WTC11 (cell line): ENCODE measurements around the gene ZGLP1. TPM values are rescaled to one million over a fixed set of nuclear protein-coding genes. Genes with fewer than 3 reads are reported as not detected.

Experiments used
- AFF4 ChIP-seq: sonication (generic); formaldehyde crosslinking; IDR thresholded peaks from 2 replicates; pipeline ENCODE4 v1.8.1; 2023; ENCODE audit warnings: mild to moderate bottlenecking, missing genetic modification reagents, borderline replicate concordance
- ATF2 ChIP-seq: sonication (generic); formaldehyde crosslinking; IDR thresholded peaks from 2 replicates; pipeline ENCODE4 v1.8.1; 2022; ENCODE audit warnings: low read depth, missing genetic modification reagents, borderline replicate concordance
- ATF3 ChIP-seq: sonication (generic); formaldehyde crosslinking; conservative IDR thresholded peaks from 2 replicates; pipeline ENCODE4 v1.8.1; 2022; ENCODE audit warnings: mild to moderate bottlenecking, missing genetic modification reagents
- CBFB ChIP-seq: sonication (generic); formaldehyde crosslinking; IDR thresholded peaks from 2 replicates; pipeline ENCODE4 v1.8.1; 2022; ENCODE audit warnings: mild to moderate bottlenecking, low read depth, missing genetic modification reagents
- EMX1 ChIP-seq: fragments of 250-450 bp; sonication (Bioruptor Pico); IDR thresholded peaks from 2 replicates; pipeline ENCODE4 v1.8.0; 2021; ENCODE audit warnings: mild to moderate bottlenecking
- GABPB1 ChIP-seq: sonication (generic); formaldehyde crosslinking; IDR thresholded peaks from 2 replicates; pipeline ENCODE4 v1.8.1; 2023; ENCODE audit warnings: mild to moderate bottlenecking, missing genetic modification reagents
- KAT7 ChIP-seq: sonication (generic); formaldehyde crosslinking; IDR thresholded peaks from 2 replicates; pipeline ENCODE4 v1.8.1; 2023; ENCODE audit warnings: missing genetic modification reagents, mild to moderate bottlenecking, borderline replicate concordance
- NFATC4 ChIP-seq: fragments of 250-450 bp; sonication (Bioruptor Pico); IDR thresholded peaks from 2 replicates; pipeline ENCODE4 v1.9.0; 2021; ENCODE audit warnings: mild to moderate bottlenecking
- OVOL2 ChIP-seq: fragments of 250-450 bp; sonication (Bioruptor Pico); IDR thresholded peaks from 2 replicates; pipeline ENCODE4 v1.9.0; 2021; ENCODE audit warnings: mild to moderate bottlenecking, borderline replicate concordance
- RELA ChIP-seq: sonication (generic); formaldehyde crosslinking; IDR thresholded peaks from 2 replicates; pipeline ENCODE4 v1.8.1; 2022; ENCODE audit warnings: missing genetic modification reagents, mild to moderate bottlenecking, borderline replicate concordance
- SMAD3 ChIP-seq: sonication (generic); formaldehyde crosslinking; IDR thresholded peaks from 2 replicates; pipeline ENCODE4 v1.8.0; 2022; ENCODE audit warnings: missing genetic modification reagents, mild to moderate bottlenecking, borderline replicate concordance
- SOX15 ChIP-seq: fragments of 250-450 bp; sonication (Bioruptor Pico); IDR thresholded peaks from 2 replicates; pipeline ENCODE4 v1.9.0; 2021; ENCODE audit warnings: mild to moderate bottlenecking
- STAT6 ChIP-seq: sonication (generic); formaldehyde crosslinking; conservative IDR thresholded peaks from 2 replicates; pipeline ENCODE4 v1.8.1; 2023; ENCODE audit warnings: mild to moderate bottlenecking, low read depth, missing genetic modification reagents, moderate library complexity
- TCF7 ChIP-seq: sonication (generic); formaldehyde crosslinking; IDR thresholded peaks from 2 replicates; pipeline ENCODE4 v1.8.0; 2022; ENCODE audit warnings: mild to moderate bottlenecking, low read depth, missing genetic modification reagents, moderate library complexity
- TP53 ChIP-seq: sonication (generic); formaldehyde crosslinking; IDR thresholded peaks from 2 replicates; pipeline ENCODE4 v1.8.1; 2023; ENCODE audit warnings: mild to moderate bottlenecking, missing genetic modification reagents
- USF2 ChIP-seq: sonication (generic); formaldehyde crosslinking; IDR thresholded peaks from 2 replicates; pipeline ENCODE4 v1.8.1; 2023; ENCODE audit warnings: mild to moderate bottlenecking, missing genetic modification reagents, moderate library complexity
- ZBTB43 ChIP-seq: sonication (generic); formaldehyde crosslinking; IDR thresholded peaks from 2 replicates; pipeline ENCODE4 v1.8.1; 2023; ENCODE audit warnings: mild to moderate bottlenecking, missing genetic modification reagents
- ZNF219 ChIP-seq: sonication (generic); formaldehyde crosslinking; IDR thresholded peaks from 2 replicates; pipeline ENCODE4 v1.8.0; 2023; ENCODE audit warnings: missing genetic modification reagents, mild to moderate bottlenecking, borderline replicate concordance
- ZNF281 ChIP-seq: sonication (generic); formaldehyde crosslinking; IDR thresholded peaks from 2 replicates; pipeline ENCODE4 v1.8.0; 2023; ENCODE audit warnings: mild to moderate bottlenecking, missing genetic modification reagents
- ZNF317 ChIP-seq: sonication (generic); formaldehyde crosslinking; IDR thresholded peaks from 2 replicates; pipeline ENCODE4 v1.8.1; 2023; ENCODE audit warnings: low read depth, mild to moderate bottlenecking, moderate library complexity, missing genetic modification reagents, borderline replicate concordance
- ZSCAN18 ChIP-seq: fragments of 250-450 bp; sonication (Bioruptor Pico); IDR thresholded peaks from 2 replicates; pipeline ENCODE4 v2.1.2; 2022; ENCODE audit warnings: mild to moderate bottlenecking, moderate library complexity
- total RNA-seq: library from RNA; stranded (reverse); gene quantifications from 3 replicates; pipeline ENCODE4 v1.2.3, GENCODE V29; 2021

ZGLP1 gene
- total RNA-seq, 1 experiment from 2014 or later, result 5.9 TPM

- TF ChIP-seq AFF4 (CRISPR knock-in tag), result no peak
- no peak for TF ChIP-seq ATF3
- no peak for TF ChIP-seq TCF7 (CRISPR knock-in tag)
- TF ChIP-seq ZNF281 (CRISPR knock-in tag), result no peak
- TF ChIP-seq OVOL2 (CRISPR knock-in tag), result no peak
- no peak for TF ChIP-seq ZBTB43 (CRISPR knock-in tag)
- no peak for TF ChIP-seq ZNF317 (CRISPR knock-in tag)
- no peak for TF ChIP-seq CBFB (CRISPR knock-in tag)
- no peak for TF ChIP-seq KAT7
- peak; percentile 20; the same call in 1 of the 2 replicates for TF ChIP-seq GABPB1 (CRISPR knock-in tag)
- no peak for TF ChIP-seq SOX15 (CRISPR knock-in tag)
- peak; percentile 43; the same call in 1 of the 2 replicates for TF ChIP-seq SMAD3 (CRISPR knock-in tag)
- no peak for TF ChIP-seq STAT6
- no peak for TF ChIP-seq NFATC4 (CRISPR knock-in tag)
- TF ChIP-seq ZNF219 (CRISPR knock-in tag), result no peak
- no peak for TF ChIP-seq TP53 (CRISPR knock-in tag)
- TF ChIP-seq EMX1 (CRISPR knock-in tag), result no peak
- no peak for TF ChIP-seq RELA
- TF ChIP-seq ZSCAN18 (CRISPR knock-in tag), result no peak
- peak; percentile 61 for TF ChIP-seq USF2 (CRISPR knock-in tag)
- TF ChIP-seq ATF2 (CRISPR knock-in tag), result no peak
Measured at GRCh38 chr19:10286803-10287737, 22.5 kb downstream of the ZGLP1 start, which contains the start of gene ICAM4 (continued).
